Breast epithelium (tissue), 3 donors: ENCODE data around the gene EPHA6.

ENCODE experiments used
- POLR2A ChIP-seq: fragments of 450-650 bp; IDR thresholded peaks from one replicate; pipeline ENCODE4 v1.6.1; 2016; ENCODE audit warnings: antibody characterized with exemption, mild to moderate bottlenecking, moderate library complexity
- POLR2AphosphoS5 ChIP-seq, 3 donors: sonication (generic); formaldehyde crosslinking; IDR thresholded peaks; one replicate each; pipeline ENCODE4 v1.6.1; 2017; ENCODE audit warnings: antibody characterized with exemption in 3 of 3
- TF ChIP-seq, protein P1 (sequence below), 3 donors: fragments of 450-650 bp; IDR thresholded peaks; one replicate each; pipeline ENCODE4 v1.5.1; 2016 to 2017; ENCODE audit warnings: antibody characterized with exemption in 3 of 3, mild to moderate bottlenecking in 3 of 3, moderate library complexity in 3 of 3

DNA sequence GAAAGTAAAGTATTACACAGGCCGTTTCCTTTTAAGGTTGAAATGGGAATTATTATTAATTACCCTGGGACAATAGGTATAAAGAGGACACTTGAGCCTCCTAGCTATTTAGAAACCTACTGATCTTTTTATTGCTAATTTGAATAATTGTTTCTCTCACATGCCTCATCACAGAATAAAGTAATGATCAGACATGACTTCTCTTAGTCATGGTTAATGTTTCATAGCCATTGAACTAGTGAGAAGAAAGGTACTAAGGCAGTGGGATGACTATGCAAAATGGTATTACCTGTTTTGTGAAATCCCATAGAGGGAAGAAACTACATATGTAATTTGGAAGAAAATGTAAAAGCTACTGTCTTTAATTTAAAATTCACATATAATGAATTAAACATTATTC lies 85.6 kb downstream of the EPHA6 start:
- TF ChIP-seq, protein P1, sequence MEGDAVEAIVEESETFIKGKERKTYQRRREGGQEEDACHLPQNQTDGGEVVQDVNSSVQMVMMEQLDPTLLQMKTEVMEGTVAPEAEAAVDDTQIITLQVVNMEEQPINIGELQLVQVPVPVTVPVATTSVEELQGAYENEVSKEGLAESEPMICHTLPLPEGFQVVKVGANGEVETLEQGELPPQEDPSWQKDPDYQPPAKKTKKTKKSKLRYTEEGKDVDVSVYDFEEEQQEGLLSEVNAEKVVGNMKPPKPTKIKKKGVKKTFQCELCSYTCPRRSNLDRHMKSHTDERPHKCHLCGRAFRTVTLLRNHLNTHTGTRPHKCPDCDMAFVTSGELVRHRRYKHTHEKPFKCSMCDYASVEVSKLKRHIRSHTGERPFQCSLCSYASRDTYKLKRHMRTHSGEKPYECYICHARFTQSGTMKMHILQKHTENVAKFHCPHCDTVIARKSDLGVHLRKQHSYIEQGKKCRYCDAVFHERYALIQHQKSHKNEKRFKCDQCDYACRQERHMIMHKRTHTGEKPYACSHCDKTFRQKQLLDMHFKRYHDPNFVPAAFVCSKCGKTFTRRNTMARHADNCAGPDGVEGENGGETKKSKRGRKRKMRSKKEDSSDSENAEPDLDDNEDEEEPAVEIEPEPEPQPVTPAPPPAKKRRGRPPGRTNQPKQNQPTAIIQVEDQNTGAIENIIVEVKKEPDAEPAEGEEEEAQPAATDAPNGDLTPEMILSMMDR (IDR thresholded peaks at IDR 0.05) = no peak
- TF ChIP-seq POLR2AphosphoS5 (IDR thresholded peaks at IDR 0.05) (no peak), POLR2A (no peak)
